CD4-positive, alpha-beta memory T cell (primary cell): ENCODE data around the gene TSEN34. TPM values are rescaled to one million over a fixed set of nuclear protein-coding genes. Genes with fewer than 3 reads are reported as not detected.
"Not testable (repeated sequence)": the region's sequence is repeated elsewhere in the genome, so short reads cannot be mapped to it uniquely, and the experiment has no call there.

ENCODE experiments used
- CTCF ChIA-PET: fragments of 350-600 bp; sonication (Branson Sonifier 250); formaldehyde crosslinking; loops from one replicate; lab custom pipeline; 2021; ENCODE audit warnings: inconsistent platforms; ENCODE audit not compliant: partially characterized antibody; lab: Charles Lee
- POLR2A ChIA-PET: fragments of 350-600 bp; sonication (Branson Sonifier 250); formaldehyde crosslinking; loops from one replicate; lab custom pipeline; 2021; ENCODE audit not compliant: partially characterized antibody; lab: Charles Lee
- DNase-seq, 5 donors: peaks; one replicate each; pipeline versions ENCODE4 v3.0.0 to v3.0.0-alpha.2; 2020 to 2022; ENCODE audit warnings: mixed read lengths in 1 of 5
- H3K27ac ChIP-seq: one replicate; pipeline ENCODE4 v1.7.0; 2013; ENCODE audit warnings: low read depth, low read length
- H3K27me3 ChIP-seq: 2 replicates; pipeline ENCODE4 v1.7.0; 2013; ENCODE audit warnings: mild to moderate bottlenecking, low read length, moderate library complexity; ENCODE audit not compliant: insufficient read depth
- H3K36me3 ChIP-seq: 2 replicates; pipeline ENCODE4 v1.7.0; 2013; ENCODE audit warnings: mild to moderate bottlenecking, low read length, moderate library complexity; ENCODE audit not compliant: insufficient read depth
- H3K4me1 ChIP-seq: 2 replicates; pipeline ENCODE4 v1.7.0; 2013; ENCODE audit warnings: mild to moderate bottlenecking, low read length, moderate library complexity; ENCODE audit not compliant: insufficient read depth
- H3K4me3 ChIP-seq, 2 donors: one replicate each; pipeline ENCODE4 v1.7.0; 2013; ENCODE audit warnings: low read length in 2 of 2, mild to moderate bottlenecking in 1 of 2
- H3K9me3 ChIP-seq, 2 donors: one replicate each; pipeline ENCODE4 v1.7.0; 2013; ENCODE audit warnings: low read length in 2 of 2, control low read depth in 1 of 2; ENCODE audit not compliant: control insufficient read depth in 1 of 2
- H3K27ac Mint-ChIP-seq, 7 donors: one replicate each; pipeline ENCODE4 v1.8.0; 2020 to 2021; ENCODE audit warnings: mixed read lengths in 7 of 7, mild to moderate bottlenecking in 6 of 7, inconsistent platforms in 3 of 7, moderate library complexity in 3 of 7
- H3K27me3 Mint-ChIP-seq, 2 donors: one replicate each; pipeline ENCODE4 v1.8.0; 2020 to 2021; ENCODE audit warnings: mixed read lengths in 2 of 2
- H3K36me3 Mint-ChIP-seq, 2 donors: one replicate each; pipeline ENCODE4 v1.8.0; 2020 to 2021; ENCODE audit warnings: mixed read lengths in 2 of 2, inconsistent platforms in 1 of 2, mild to moderate bottlenecking in 1 of 2
- H3K4me1 Mint-ChIP-seq, 4 donors: one replicate each; pipeline ENCODE4 v1.8.0; 2020 to 2021; ENCODE audit warnings: mixed read lengths in 4 of 4, mild to moderate bottlenecking in 1 of 4
- H3K4me3 Mint-ChIP-seq, 8 donors: one replicate each; pipeline ENCODE4 v1.8.0; 2020 to 2021; ENCODE audit warnings: mixed read lengths in 8 of 8, mild to moderate bottlenecking in 7 of 8, moderate library complexity in 6 of 8, inconsistent platforms in 3 of 8
- H3K9me3 Mint-ChIP-seq, 8 donors: one replicate each; pipeline ENCODE4 v1.8.0; 2020 to 2021; ENCODE audit warnings: mixed read lengths in 8 of 8, mild to moderate bottlenecking in 5 of 8, inconsistent platforms in 3 of 8, moderate library complexity in 1 of 8
- intact Hi-C: fragments of 100-400 bp; cut with micrococcal nuclease; formaldehyde crosslinking; loops from one replicate; pipeline ENCODE4 v1.15.1; 2023
- polyA plus RNA-seq, 2 donors: library from polyadenylated mRNA; unstranded; fragments of 300-500 nt; fragmentation: Illumina TruSeq; gene quantifications; one replicate each; pipeline ENCODE4 v1.2.3, GENCODE V29; 2021
- total RNA-seq, 2 experiments: library from RNA; stranded (reverse); gene quantifications; one replicate each; pipeline ENCODE4 v1.2.3, GENCODE V29; 2021

TSEN34 gene
- total and polyA plus RNA-seq, 4 experiments from 2014 or later, result 20.3 to 39.6 (median 24.5) TPM

- ChIA-PET CTCF (interaction anchor here (10.4 kb wide), 1 partner anchor 17 kb away, joined by 56 read pairs; the partner anchor contains the start of genes MBOAT7 and TSEN34), POLR2A (interaction anchor here (1.2 to 9.8 kb wide), 2 partner anchors 18 to 70 kb away, joined by 4 to 256 read pairs; partner anchors contain the start of genes CNOT3, MBOAT7 and TSEN34)
- peaks cover 59% of the 10 kb centered on the region for H3K36me3 ChIP-seq
- H3K4me3 ChIP-seq, H3K27ac ChIP-seq, H3K27me3 Mint-ChIP-seq, H3K27me3 ChIP-seq, H3K9me3 ChIP-seq, H3K9me3 Mint-ChIP-seq, intact Hi-C loops, DNase-seq: not testable (repeated sequence)
- Mint-ChIP-seq H3K36me3 (peaks cover 55 to 64% of the 10 kb centered on the region in 2 donors), H3K27ac (peak overlapping the region in 4 of 7 donors; percentile 63 to 86 (median 75)), H3K4me1 (peaks cover 60 to 93% (median 74%) of the 10 kb centered on the region in 4 donors), H3K4me3 (peak overlapping the region in 4 of 8 donors; percentile 2 to 46 (median 22))
- H3K4me1 ChIP-seq, result peaks cover 92% of the 10 kb centered on the region
Measured at GRCh38 chr19:54207193-54207592, 16.1 kb downstream of the TSEN34 start.

GRCh38 chr19:54207676-54207982 lies 16.5 kb downstream of the TSEN34 start:
- intact Hi-C loops, result no loop called here
- no peaks in the 10 kb centered on the region for H3K9me3 ChIP-seq
- Mint-ChIP-seq H3K4me3 (peak overlapping the region in 6 of 8 donors; percentile 2 to 69 (median 42)), H3K4me1 (peaks cover 55 to 88% (median 69%) of the 10 kb centered on the region in 4 donors), H3K27ac (peak overlapping the region in 6 of 7 donors; percentile 63 to 86 (median 77)), H3K27me3 (no peaks in the 10 kb centered on the region), H3K9me3 (peaks cover 0 to under 1% (median 0%) of the 10 kb centered on the region in 8 donors), H3K36me3 (peaks cover 50 to 60% of the 10 kb centered on the region in 2 donors)
- no peak overlapping the region for H3K4me3 ChIP-seq
- H3K27me3 ChIP-seq, result no peaks in the 10 kb centered on the region
- H3K4me1 ChIP-seq, result peaks cover 87% of the 10 kb centered on the region
- ChIA-PET CTCF (interaction anchor here (10.4 kb wide), 1 partner anchor 18 kb away, joined by 56 read pairs; the partner anchor contains the start of genes MBOAT7 and TSEN34), POLR2A (interaction anchor here (1.2 to 5.3 kb wide), 3 partner anchors 8 to 70 kb away, joined by 4 to 66 read pairs (median 42); partner anchors contain the start of genes CNOT3, MBOAT7, RPS9 and TSEN34)
- no peak for DNase-seq
- peaks cover 55% of the 10 kb centered on the region for H3K36me3 ChIP-seq
- H3K27ac ChIP-seq, result no peak overlapping the region

GRCh38 chr19:54207983-54208783 lies 17.1 kb downstream of the TSEN34 start:
- H3K4me1 Mint-ChIP-seq, result peaks cover 50 to 83% (median 65%) of the 10 kb centered on the region in 4 donors
- POLR2A ChIA-PET, result interaction anchor here (1.2 to 5.3 kb wide), 4 partner anchors 8 to 71 kb away, joined by 3 to 66 read pairs (median 23); partner anchors contain the start of genes CNOT3, MBOAT7, RPS9 and TSEN34
- H3K36me3 Mint-ChIP-seq, result peaks cover 45 to 54% of the 10 kb centered on the region in 2 donors

GRCh38 chr19:54208784-54209057 lies 17.6 kb downstream of the TSEN34 start:
- Mint-ChIP-seq H3K4me1 (peaks cover 46 to 77% (median 60%) of the 10 kb centered on the region in 4 donors), H3K27me3 (no peaks in the 10 kb centered on the region), H3K27ac (peak overlapping the region in 5 of 7 donors; percentile 63 to 86 (median 78)), H3K4me3 (peak overlapping the region in 6 of 8 donors; percentile 2 to 69 (median 40)), H3K9me3 (peaks cover 0 to 1% (median 0%) of the 10 kb centered on the region in 8 donors), H3K36me3 (peaks cover 39 to 51% of the 10 kb centered on the region in 2 donors)
- H3K27ac ChIP-seq, result no peak overlapping the region
- intact Hi-C loops, result no loop called here
- H3K9me3 ChIP-seq, result no peaks in the 10 kb centered on the region
- H3K36me3 ChIP-seq, result peaks cover 44% of the 10 kb centered on the region
- H3K4me1 ChIP-seq, result peaks cover 76% of the 10 kb centered on the region
- no peak overlapping the region for H3K4me3 ChIP-seq
- ChIA-PET CTCF (interaction anchor here (10.4 kb wide), 1 partner anchor 19 kb away, joined by 56 read pairs; the partner anchor contains the start of genes MBOAT7 and TSEN34), POLR2A (interaction anchor here (1.2 to 5.3 kb wide), 4 partner anchors 9 to 72 kb away, joined by 3 to 66 read pairs (median 23); partner anchors contain the start of genes CNOT3, MBOAT7, RPS9 and TSEN34)
- H3K27me3 ChIP-seq, result no peaks in the 10 kb centered on the region
- DNase-seq, result no peak

More at GRCh38 chr19:54207983-54208783, 17.1 kb downstream of the TSEN34 start:
- peak overlapping the region; percentile 63 to 86 (median 78) for H3K27ac Mint-ChIP-seq
- H3K9me3 Mint-ChIP-seq, result peaks cover 0 to 1% (median 0%) of the 10 kb centered on the region in 8 donors
- peak overlapping the region in 7 of 8 donors; percentile 2 to 69 (median 39) for H3K4me3 Mint-ChIP-seq
- CTCF ChIA-PET, result interaction anchor here (10.4 kb wide), 1 partner anchor 18 kb away, joined by 56 read pairs; the partner anchor contains the start of genes MBOAT7 and TSEN34
- Histone ChIP-seq H3K36me3 (peaks cover 50% of the 10 kb centered on the region), H3K4me1 (peaks cover 82% of the 10 kb centered on the region), H3K9me3 (no peaks in the 10 kb centered on the region), H3K4me3 (no peak overlapping the region), H3K27me3 (no peaks in the 10 kb centered on the region), H3K27ac (peak overlapping the region; percentile 9)
- intact Hi-C loops, result no loop called here
- DNase-seq, result peak in 4 of 5 donors; percentile 40 to 62 (median 50)
- no peaks in the 10 kb centered on the region for H3K27me3 Mint-ChIP-seq

- Mint-ChIP-seq H3K27ac (peak overlapping the region; percentile 78 to 100 (median 92)), H3K4me1 (peaks cover 43 to 72% (median 56%) of the 10 kb centered on the region in 4 donors), H3K27me3 (no peaks in the 10 kb centered on the region), H3K9me3 (peaks cover 0 to 1% (median 0%) of the 10 kb centered on the region in 8 donors), H3K36me3 (peaks cover 34 to 50% of the 10 kb centered on the region in 2 donors), H3K4me3 (peak overlapping the region in 1 of 8 donors; percentile 16)
- POLR2A ChIA-PET, result interaction anchor here (1.6 to 5.3 kb wide), 3 partner anchors 9 to 49 kb away, joined by 3 to 66 read pairs (median 42); partner anchors contain the start of genes MBOAT7, RPS9 and TSEN34
- no peak for DNase-seq
- no peak overlapping the region for H3K4me3 ChIP-seq
- intact Hi-C loops, result no loop called here
- H3K9me3 ChIP-seq, result no peaks in the 10 kb centered on the region
- peak overlapping the region; percentile 7 for H3K27ac ChIP-seq
- no peaks in the 10 kb centered on the region for H3K27me3 ChIP-seq
- peaks cover 40% of the 10 kb centered on the region for H3K36me3 ChIP-seq
- peaks cover 71% of the 10 kb centered on the region for H3K4me1 ChIP-seq
- CTCF ChIA-PET, result interaction anchor here (1.0 kb wide), 1 partner anchor 41 kb away, joined by 4 read pairs; no protein-coding TSS in a partner anchor
Measured at GRCh38 chr19:54209058-54209810, 18.1 kb downstream of the TSEN34 start.

GRCh38 chr19:54209811-54210494 lies 18.8 kb downstream of the TSEN34 start:
- H3K27me3 ChIP-seq, result no peaks in the 10 kb centered on the region
- ChIA-PET POLR2A (interaction anchor here (4.4 to 5.3 kb wide), 2 partner anchors 10 to 19 kb away, joined by 42 to 66 read pairs; partner anchors contain the start of genes MBOAT7, RPS9 and TSEN34), CTCF (interaction anchor here (1.0 kb wide), 1 partner anchor 41 kb away, joined by 4 read pairs; no protein-coding TSS in a partner anchor)
- H3K4me1 ChIP-seq, result peaks cover 64% of the 10 kb centered on the region
- intact Hi-C loops, result no loop called here
- no peak overlapping the region for H3K4me3 ChIP-seq
- peak overlapping the region; percentile 7 for H3K27ac ChIP-seq
- H3K4me1 Mint-ChIP-seq, result peaks cover 38 to 65% (median 49%) of the 10 kb centered on the region in 4 donors
- peaks cover 0 to 1% (median 0%) of the 10 kb centered on the region in 8 donors for H3K9me3 Mint-ChIP-seq
- H3K36me3 Mint-ChIP-seq, result peaks cover 28 to 43% of the 10 kb centered on the region in 2 donors
- no peaks in the 10 kb centered on the region for H3K27me3 Mint-ChIP-seq
- peak in 3 of 5 donors; percentile 23 to 68 (median 27) for DNase-seq
- H3K9me3 ChIP-seq, result no peaks in the 10 kb centered on the region
- peak overlapping the region; percentile 69 to 100 (median 92) for H3K27ac Mint-ChIP-seq
- H3K4me3 Mint-ChIP-seq, result peak overlapping the region in 7 of 8 donors; percentile 37 to 74 (median 73)
- peaks cover 33% of the 10 kb centered on the region for H3K36me3 ChIP-seq
